GM10248 (cell line): ENCODE results near the gene SPEM1.
A peak's percentile ranks its signal among the peaks of the same experiment; 100 is the strongest.

Source experiments
- CTCF ChIA-PET: fragments of 300-600 bp; sonication (Branson Sonifier 250); formaldehyde crosslinking; extraction: SDS; loops from one replicate; lab custom pipeline; 2021; ENCODE audit warnings: antibody characterized with exemption; lab: Yijun Ruan, JAX
- POLR2A ChIA-PET: fragments of 350-650 bp; sonication (Branson Sonifier 250); formaldehyde crosslinking; extraction: SDS; loops from one replicate; lab custom pipeline; 2020; ENCODE audit warnings: antibody characterized with exemption; lab: Yijun Ruan, JAX
- DNase-seq: peaks from one replicate; pipeline ENCODE4 v3.0.0; 2012; ENCODE audit errors: extremely low spot score
- TF ChIP-seq, protein P1 (sequence below): IDR thresholded peaks from 2 replicates; pipeline ENCODE4 v1.5.1; 2012; ENCODE audit warnings: mild to moderate bottlenecking, low read depth; ENCODE audit errors: extremely low read depth, missing control alignments, control extremely low read depth

The SPEM1 gene

DNA sequence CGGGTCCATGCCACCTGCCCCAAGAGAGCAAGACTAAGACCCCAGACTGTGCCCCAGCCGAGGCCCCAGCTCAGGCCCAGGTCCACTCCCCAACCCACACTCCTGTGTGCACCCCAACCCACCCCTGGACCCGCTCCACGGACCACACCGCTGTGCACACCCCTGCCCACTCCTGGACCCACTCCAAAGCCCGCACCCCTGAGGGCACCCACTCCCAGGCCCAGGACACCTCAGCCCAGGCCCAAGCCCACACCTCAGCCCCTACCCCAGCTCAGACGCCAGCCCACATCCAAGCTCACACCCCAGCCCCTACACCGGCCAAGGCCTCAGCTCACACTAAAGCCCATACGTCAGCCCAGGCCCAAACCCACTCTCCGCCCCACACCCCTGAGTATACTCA is 9.6 kb downstream of the SPEM1 start:
- ChIA-PET POLR2A (no interaction called here), CTCF (no interaction called here)
- no peak for DNase-seq
- TF ChIP-seq, protein P1, sequence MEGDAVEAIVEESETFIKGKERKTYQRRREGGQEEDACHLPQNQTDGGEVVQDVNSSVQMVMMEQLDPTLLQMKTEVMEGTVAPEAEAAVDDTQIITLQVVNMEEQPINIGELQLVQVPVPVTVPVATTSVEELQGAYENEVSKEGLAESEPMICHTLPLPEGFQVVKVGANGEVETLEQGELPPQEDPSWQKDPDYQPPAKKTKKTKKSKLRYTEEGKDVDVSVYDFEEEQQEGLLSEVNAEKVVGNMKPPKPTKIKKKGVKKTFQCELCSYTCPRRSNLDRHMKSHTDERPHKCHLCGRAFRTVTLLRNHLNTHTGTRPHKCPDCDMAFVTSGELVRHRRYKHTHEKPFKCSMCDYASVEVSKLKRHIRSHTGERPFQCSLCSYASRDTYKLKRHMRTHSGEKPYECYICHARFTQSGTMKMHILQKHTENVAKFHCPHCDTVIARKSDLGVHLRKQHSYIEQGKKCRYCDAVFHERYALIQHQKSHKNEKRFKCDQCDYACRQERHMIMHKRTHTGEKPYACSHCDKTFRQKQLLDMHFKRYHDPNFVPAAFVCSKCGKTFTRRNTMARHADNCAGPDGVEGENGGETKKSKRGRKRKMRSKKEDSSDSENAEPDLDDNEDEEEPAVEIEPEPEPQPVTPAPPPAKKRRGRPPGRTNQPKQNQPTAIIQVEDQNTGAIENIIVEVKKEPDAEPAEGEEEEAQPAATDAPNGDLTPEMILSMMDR, result no peak

DNA sequence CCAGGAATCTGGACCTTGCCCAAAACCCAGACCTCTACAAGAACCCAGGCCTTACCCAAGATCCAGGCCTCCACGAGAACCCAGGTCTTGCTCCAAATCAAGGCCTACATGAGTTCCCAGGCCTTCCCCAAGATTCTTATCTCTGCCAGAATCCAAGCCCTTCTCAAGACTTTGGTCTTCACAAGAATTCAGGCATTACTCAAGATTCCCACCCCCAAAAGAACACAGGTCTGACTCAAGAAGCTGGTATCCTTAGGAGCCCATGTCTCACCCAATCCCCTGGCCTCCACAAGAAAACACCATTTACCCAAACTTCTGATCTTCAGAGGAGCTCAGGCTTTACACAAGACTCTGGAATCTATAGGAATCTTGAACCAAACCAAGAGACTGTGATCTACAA is 11.1 kb downstream of the SPEM1 start:
- TF ChIP-seq, protein P1, result no peak
- POLR2A ChIA-PET, result no interaction called here
- DNase-seq, result no peak
- CTCF ChIA-PET, result interaction anchor here (1.5 kb wide), 1 partner anchor 13 kb away, joined by 5 read pairs; no protein-coding TSS in a partner anchor

DNA sequence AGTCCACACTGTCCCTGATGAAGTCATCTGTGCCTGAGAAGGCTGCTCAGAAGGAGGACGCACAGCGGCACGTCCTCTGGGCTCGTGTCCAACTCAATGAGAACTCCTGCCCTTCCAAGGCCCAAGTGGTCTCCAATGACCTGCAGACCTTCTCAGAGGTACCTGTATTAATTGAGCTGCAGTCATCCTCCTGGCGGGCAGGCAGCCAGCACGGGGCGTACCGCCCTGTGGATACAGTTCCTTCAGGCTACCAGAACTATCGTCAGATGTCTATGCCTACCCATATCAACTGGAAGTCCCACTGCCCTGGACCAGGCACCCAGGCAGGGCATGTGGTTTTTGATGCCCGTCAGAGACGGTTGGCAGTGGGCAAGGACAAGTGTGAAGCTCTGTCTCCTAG is 12.2 kb downstream of the SPEM1 start:
- ChIA-PET POLR2A (interaction anchor here (0.5 to 0.6 kb wide), 2 partner anchors 9 to 41 kb away, joined by 3 read pairs; no protein-coding TSS in a partner anchor), CTCF (interaction anchor here (0.8 to 1.5 kb wide), 4 partner anchors 12 to 151 kb away, joined by 3 to 5 read pairs (median 3); partner anchors contain the start of genes SENP3, SLC2A4 and SPEM1)
- no peak for DNase-seq
- TF ChIP-seq, protein P1, result no peak

DNA sequence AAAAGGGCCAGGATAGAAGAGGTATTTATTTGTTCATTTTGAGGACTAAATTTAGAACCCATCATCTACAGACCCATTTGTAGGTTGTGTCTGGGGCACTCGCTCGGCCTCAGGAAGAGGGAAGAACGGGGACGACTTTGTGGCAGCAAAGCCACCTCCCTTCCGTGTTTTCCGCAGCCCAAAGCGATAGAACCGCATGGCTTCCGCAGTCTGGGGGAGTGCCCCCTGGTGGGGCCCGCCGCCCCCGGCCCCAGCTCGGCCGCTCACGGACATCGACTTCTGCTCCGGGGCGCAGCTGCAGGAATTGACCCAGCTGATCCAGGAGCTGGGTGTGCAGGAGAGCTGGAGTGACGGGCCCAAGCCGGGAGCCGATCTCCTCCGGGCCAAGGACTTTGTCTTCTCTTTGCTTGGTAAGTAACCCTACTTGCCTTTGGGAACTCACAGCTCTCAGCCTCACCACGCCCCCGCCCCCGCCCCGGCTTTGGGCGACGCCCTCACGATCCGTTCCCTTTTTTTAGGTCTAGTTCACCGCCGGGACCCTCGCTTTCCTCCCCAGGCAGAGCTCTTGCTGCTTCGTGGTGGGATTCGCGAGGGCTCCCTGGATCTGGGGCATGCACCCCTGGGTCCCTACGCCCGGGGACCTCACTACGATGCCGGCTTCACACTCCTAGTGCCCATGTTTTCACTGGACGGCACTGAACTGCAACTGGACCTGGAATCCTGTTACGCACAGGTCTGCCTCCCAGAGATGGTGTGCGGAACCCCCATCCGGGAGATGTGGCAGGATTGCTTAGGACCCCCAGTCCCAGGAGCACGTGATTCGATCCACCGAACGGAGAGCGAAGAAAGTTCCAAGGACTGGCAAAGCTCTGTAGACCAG is 15.8 kb downstream of the SPEM1 start:
- TF ChIP-seq, protein P1, result peak; percentile 17
- POLR2A ChIA-PET, result interaction anchor here (0.5 to 1.8 kb wide), 4 partner anchors 32 to 110 kb away, joined by 3 to 12 read pairs (median 6); partner anchors contain the start of genes POLR2A and TMEM256
- DNase-seq, result peak; percentile 54
- CTCF ChIA-PET, result interaction anchor here (0.8 to 5.3 kb wide), 19 partner anchors 10 to 251 kb away, joined by 3 to 43 read pairs (median 4); partner anchors contain the start of genes CHRNB1, POLR2A, SENP3 and SPEM2

DNA sequence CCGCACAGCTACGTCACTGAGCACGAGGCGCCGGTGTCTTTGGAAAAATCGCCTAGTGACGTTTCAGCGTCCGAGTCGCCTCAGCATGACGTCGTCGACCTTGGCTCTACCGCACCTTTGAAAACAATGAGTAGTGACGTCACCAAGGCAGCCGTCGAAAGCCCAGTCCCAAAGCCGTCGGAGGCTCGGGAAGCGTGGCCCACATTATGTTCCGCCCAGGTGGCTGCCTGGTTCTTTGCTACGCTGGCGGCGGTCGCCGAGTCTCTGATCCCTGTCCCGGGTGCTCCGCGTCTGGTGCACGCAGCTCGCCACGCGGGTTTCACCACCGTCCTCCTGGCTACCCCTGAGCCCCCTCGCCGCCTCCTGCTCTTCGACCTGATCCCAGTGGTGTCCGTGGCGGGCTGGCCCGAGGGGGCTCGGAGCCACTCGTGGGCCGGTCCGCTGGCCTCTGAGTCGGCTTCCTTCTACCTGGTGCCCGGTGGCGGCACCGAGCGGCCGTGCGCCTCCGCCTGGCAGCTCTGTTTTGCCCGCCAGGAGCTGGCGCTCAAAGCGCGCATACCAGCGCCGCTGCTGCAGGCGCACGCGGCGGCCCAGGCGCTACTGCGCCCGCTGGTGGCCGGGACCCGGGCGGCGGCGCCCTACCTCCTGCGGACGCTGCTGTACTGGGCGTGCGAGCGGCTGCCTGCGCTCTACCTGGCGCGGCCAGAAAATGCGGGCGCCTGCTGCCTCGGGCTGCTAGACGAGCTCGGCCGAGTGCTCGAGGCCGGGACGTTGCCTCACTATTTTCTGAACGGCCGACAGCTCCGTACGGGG is 16.6 kb downstream of the SPEM1 start:
- DNase-seq, result peak; percentile 71
- POLR2A ChIA-PET, result interaction anchor here (1.2 to 1.8 kb wide), 2 partner anchors 33 to 47 kb away, joined by 6 to 12 read pairs; partner anchors contain the start of genes POLR2A and TMEM256
- CTCF ChIA-PET, result interaction anchor here (0.8 to 5.3 kb wide), 20 partner anchors 9 to 152 kb away, joined by 3 to 43 read pairs (median 4); partner anchors contain the start of genes CHRNB1, POLR2A, SENP3 and SPEM2
- TF ChIP-seq, protein P1, result peak; percentile 92

DNA sequence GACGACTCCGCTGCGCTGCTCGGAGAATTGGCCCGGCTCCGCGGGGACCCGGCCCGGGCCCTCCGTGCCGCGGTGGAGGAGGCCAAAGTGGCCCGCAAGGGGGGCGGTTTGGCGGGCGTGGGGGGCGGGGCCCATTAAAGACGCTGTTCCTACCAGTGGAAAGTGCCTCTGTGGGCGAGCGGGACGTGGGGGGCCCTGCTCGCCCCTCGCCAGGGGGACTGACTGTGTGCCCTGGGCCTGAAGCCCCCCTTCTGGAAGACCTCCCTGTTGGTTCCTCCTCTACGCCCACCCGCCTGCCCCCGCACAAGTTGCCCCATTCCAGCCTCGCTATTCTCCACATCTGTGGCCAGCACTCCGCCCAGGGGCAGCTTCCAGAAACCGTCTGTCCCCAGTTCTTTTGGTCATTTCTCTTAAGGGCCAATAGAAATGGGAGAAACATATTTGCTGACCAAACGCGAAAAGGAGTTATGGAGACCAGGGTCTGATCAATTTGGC is 17.3 kb downstream of the SPEM1 start:
- TF ChIP-seq, protein P1, result no peak
- DNase-seq, result no peak
- CTCF ChIA-PET, result interaction anchor here (0.9 to 5.3 kb wide), 17 partner anchors 8 to 152 kb away, joined by 3 to 43 read pairs (median 4); partner anchors contain the start of genes CHRNB1, POLR2A, SENP3 and SPEM2
- POLR2A ChIA-PET, result interaction anchor here (1.1 kb wide), 1 partner anchor 47 kb away, joined by 8 read pairs; the partner anchor contains the start of gene POLR2A
